ENCODE measurements around the gene SP2. TPM values are rescaled to one million over a fixed set of nuclear protein-coding genes. Genes with fewer than 3 reads are reported as not detected.

Gene SP2
- total and polyA plus RNA-seq, 2 of the 13 experiments (the other 11 are each of a cell fraction or from before 2014, with no cell fraction given): 1.4 to 4.8 TPM

DNA sequence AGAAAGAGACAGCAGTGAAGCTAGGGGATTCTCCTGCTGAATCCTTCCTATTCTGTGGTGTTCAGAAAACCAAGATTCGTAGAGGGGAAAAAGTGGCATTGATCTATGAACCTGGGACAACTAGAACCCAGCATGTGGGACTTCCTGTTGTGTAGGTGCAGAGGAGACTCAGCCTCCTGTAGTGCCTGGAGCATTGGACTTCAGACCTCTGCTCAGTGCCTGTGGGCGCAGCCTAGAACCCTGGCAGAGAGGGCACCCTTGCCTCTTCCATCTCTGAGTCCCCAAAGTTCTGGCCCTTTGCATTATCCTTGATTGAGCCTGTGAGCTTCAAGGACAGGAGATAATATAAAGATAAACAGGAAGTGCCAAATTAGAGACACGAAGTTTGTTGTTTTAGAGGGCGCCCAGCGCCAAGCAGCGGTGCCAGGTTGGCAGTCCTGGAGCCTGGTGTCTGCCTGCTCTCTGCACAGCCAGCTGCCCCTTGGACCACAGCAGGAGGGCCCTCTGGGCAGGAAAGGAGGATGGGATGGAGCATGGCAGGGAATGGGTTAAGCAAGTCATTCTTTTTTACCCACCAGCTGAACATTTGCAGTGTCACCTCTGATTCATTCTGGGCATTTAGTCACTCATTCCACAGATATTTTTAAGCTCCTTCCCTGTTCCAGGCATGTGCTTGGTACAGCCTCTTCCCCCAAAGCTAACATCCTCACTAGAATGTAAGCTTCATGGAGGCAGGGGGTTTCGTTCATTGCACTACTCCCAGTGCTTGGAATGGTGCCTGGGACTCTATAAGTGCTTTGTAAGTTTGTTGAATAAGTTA, 33.2 kb upstream of the SP2 start (continued):
- TF ChIP-seq, protein P1, sequence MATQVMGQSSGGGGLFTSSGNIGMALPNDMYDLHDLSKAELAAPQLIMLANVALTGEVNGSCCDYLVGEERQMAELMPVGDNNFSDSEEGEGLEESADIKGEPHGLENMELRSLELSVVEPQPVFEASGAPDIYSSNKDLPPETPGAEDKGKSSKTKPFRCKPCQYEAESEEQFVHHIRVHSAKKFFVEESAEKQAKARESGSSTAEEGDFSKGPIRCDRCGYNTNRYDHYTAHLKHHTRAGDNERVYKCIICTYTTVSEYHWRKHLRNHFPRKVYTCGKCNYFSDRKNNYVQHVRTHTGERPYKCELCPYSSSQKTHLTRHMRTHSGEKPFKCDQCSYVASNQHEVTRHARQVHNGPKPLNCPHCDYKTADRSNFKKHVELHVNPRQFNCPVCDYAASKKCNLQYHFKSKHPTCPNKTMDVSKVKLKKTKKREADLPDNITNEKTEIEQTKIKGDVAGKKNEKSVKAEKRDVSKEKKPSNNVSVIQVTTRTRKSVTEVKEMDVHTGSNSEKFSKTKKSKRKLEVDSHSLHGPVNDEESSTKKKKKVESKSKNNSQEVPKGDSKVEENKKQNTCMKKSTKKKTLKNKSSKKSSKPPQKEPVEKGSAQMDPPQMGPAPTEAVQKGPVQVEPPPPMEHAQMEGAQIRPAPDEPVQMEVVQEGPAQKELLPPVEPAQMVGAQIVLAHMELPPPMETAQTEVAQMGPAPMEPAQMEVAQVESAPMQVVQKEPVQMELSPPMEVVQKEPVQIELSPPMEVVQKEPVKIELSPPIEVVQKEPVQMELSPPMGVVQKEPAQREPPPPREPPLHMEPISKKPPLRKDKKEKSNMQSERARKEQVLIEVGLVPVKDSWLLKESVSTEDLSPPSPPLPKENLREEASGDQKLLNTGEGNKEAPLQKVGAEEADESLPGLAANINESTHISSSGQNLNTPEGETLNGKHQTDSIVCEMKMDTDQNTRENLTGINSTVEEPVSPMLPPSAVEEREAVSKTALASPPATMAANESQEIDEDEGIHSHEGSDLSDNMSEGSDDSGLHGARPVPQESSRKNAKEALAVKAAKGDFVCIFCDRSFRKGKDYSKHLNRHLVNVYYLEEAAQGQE (IDR thresholded peaks at IDR 0.05; ENCODE audit: borderline replicate concordance in 1 of 2, low read depth in 1 of 2, low read length in 2 of 2): no peak
- TF ChIP-seq, protein P2, sequence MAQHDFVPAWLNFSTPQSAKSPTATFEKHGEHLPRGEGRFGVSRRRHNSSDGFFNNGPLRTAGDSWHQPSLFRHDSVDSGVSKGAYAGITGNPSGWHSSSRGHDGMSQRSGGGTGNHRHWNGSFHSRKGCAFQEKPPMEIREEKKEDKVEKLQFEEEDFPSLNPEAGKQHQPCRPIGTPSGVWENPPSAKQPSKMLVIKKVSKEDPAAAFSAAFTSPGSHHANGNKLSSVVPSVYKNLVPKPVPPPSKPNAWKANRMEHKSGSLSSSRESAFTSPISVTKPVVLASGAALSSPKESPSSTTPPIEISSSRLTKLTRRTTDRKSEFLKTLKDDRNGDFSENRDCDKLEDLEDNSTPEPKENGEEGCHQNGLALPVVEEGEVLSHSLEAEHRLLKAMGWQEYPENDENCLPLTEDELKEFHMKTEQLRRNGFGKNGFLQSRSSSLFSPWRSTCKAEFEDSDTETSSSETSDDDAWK (CRISPR knock-in tag; IDR thresholded peaks at IDR 0.05): no peak
- TF ChIP-seq ZNF761 (CRISPR knock-in tag; conservative IDR thresholded peaks at IDR 0.05) (no peak), ZMAT3 (CRISPR knock-in tag; conservative IDR thresholded peaks at IDR 0.05) (no peak), ZNF354B (CRISPR knock-in tag; IDR thresholded peaks at IDR 0.05) (no peak), ZNF337 (CRISPR knock-in tag; IDR thresholded peaks at IDR 0.05; ENCODE audit: borderline replicate concordance, low read depth) (no peak), ZNF557 (CRISPR knock-in tag; IDR thresholded peaks at IDR 0.05) (no peak), TGIF2 (CRISPR knock-in tag; IDR thresholded peaks at IDR 0.05) (no peak), CREM (IDR thresholded peaks at IDR 0.05) (no peak), CREM (CRISPR knock-in tag; IDR thresholded peaks at IDR 0.05) (no peak), RELA (CRISPR knock-in tag; IDR thresholded peaks at IDR 0.05) (no peak), ZNF546 (CRISPR knock-in tag; conservative IDR thresholded peaks at IDR 0.05) (no peak)
- TF ChIP-seq, protein P3, sequence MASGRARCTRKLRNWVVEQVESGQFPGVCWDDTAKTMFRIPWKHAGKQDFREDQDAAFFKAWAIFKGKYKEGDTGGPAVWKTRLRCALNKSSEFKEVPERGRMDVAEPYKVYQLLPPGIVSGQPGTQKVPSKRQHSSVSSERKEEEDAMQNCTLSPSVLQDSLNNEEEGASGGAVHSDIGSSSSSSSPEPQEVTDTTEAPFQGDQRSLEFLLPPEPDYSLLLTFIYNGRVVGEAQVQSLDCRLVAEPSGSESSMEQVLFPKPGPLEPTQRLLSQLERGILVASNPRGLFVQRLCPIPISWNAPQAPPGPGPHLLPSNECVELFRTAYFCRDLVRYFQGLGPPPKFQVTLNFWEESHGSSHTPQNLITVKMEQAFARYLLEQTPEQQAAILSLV (CRISPR knock-in tag; IDR thresholded peaks at IDR 0.05; ENCODE audit: borderline replicate concordance): no peak
- TF ChIP-seq, protein P4, sequence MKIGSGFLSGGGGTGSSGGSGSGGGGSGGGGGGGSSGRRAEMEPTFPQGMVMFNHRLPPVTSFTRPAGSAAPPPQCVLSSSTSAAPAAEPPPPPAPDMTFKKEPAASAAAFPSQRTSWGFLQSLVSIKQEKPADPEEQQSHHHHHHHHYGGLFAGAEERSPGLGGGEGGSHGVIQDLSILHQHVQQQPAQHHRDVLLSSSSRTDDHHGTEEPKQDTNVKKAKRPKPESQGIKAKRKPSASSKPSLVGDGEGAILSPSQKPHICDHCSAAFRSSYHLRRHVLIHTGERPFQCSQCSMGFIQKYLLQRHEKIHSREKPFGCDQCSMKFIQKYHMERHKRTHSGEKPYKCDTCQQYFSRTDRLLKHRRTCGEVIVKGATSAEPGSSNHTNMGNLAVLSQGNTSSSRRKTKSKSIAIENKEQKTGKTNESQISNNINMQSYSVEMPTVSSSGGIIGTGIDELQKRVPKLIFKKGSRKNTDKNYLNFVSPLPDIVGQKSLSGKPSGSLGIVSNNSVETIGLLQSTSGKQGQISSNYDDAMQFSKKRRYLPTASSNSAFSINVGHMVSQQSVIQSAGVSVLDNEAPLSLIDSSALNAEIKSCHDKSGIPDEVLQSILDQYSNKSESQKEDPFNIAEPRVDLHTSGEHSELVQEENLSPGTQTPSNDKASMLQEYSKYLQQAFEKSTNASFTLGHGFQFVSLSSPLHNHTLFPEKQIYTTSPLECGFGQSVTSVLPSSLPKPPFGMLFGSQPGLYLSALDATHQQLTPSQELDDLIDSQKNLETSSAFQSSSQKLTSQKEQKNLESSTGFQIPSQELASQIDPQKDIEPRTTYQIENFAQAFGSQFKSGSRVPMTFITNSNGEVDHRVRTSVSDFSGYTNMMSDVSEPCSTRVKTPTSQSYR (CRISPR knock-in tag; IDR thresholded peaks at IDR 0.05; ENCODE audit: borderline replicate concordance): no peak
- TF ChIP-seq, protein P5, sequence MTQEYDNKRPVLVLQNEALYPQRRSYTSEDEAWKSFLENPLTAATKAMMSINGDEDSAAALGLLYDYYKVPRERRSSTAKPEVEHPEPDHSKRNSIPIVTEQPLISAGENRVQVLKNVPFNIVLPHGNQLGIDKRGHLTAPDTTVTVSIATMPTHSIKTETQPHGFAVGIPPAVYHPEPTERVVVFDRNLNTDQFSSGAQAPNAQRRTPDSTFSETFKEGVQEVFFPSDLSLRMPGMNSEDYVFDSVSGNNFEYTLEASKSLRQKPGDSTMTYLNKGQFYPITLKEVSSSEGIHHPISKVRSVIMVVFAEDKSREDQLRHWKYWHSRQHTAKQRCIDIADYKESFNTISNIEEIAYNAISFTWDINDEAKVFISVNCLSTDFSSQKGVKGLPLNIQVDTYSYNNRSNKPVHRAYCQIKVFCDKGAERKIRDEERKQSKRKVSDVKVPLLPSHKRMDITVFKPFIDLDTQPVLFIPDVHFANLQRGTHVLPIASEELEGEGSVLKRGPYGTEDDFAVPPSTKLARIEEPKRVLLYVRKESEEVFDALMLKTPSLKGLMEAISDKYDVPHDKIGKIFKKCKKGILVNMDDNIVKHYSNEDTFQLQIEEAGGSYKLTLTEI (CRISPR knock-in tag; conservative IDR thresholded peaks at IDR 0.05): no peak
- TF ChIP-seq, protein P6, sequence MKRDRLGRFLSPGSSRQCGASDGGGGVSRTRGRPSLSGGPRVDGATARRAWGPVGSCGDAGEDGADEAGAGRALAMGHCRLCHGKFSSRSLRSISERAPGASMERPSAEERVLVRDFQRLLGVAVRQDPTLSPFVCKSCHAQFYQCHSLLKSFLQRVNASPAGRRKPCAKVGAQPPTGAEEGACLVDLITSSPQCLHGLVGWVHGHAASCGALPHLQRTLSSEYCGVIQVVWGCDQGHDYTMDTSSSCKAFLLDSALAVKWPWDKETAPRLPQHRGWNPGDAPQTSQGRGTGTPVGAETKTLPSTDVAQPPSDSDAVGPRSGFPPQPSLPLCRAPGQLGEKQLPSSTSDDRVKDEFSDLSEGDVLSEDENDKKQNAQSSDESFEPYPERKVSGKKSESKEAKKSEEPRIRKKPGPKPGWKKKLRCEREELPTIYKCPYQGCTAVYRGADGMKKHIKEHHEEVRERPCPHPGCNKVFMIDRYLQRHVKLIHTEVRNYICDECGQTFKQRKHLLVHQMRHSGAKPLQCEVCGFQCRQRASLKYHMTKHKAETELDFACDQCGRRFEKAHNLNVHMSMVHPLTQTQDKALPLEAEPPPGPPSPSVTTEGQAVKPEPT (CRISPR knock-in tag; IDR thresholded peaks at IDR 0.05; ENCODE audit: low read depth): no peak

Measured in HepG2 (cell line).